ENCODE measurements around the gene RBBP8.

DNA sequence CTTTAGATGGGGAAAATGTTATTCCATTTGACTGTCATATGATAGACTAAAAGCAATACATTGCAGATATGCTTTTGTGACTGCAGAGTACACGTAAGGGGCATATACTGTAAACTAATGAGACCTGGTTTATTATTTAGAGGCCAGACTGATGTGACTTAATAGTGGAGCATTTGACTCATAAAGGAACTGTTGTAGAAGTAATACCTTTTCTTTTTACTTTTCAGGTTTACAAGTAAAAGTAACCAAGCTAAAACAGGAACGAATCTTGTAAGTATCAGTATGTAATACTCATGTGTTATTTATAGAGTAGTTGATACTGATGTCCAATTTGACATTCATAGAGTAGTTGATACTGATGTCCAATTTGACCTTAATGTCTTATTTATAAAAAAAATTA, 13.1 kb downstream of the RBBP8 start:
- TF ChIP-seq CTCF (IDR thresholded peaks at IDR 0.05; ENCODE audit: borderline replicate concordance, extremely low read depth, low read length, poor library complexity, severe bottlenecking) = no peak
- no peak for TF ChIP-seq EZH2 (IDR thresholded peaks at IDR 0.05; ENCODE audit: borderline replicate concordance, low read depth, low read length, severe bottlenecking)

Data from DND-41 (cell line).